ENCODE data around the gene COPE. TPM values are rescaled to one million over a fixed set of nuclear protein-coding genes. Genes with fewer than 3 reads are reported as not detected.

The COPE gene
- total RNA-seq, 4 donors from 2014 or later: 97.3 to 164 (median 144) TPM

DNA sequence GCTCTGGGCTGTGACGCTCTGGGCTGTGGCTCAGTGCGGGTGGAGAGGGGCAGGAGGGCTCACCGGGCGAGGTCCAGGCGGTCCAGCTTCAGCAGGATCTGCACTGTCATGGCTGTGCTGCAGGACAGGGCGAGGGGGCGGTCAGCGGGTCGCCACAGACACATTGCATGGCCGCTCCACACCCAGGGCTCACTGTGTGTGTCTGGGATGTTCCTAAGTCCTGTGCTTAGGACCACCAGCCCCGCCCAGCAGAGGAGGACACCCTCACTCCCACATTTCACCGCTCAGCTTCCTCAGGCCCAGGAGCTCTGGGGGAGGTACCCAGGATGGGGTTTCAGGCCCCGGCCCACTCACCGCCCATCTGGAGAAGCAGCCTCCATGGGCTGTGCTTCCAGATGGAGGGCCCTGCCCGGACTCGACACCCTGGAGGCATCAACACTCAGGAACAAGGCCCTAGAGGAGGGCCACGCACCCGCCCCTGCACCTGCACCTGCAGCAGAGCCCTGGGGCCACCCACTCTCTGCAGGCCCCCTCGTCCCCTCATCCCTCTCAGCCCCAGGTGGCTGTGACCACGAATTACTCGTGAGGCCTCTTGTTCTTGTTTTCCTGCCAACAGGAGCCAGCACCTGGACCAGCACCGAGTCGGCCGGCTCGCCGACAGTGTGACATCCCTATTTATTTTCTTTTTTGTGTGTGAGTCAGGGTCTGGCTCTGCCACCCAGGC, 13.5 kb downstream of the COPE start:
- TF ChIP-seq, protein P1, sequence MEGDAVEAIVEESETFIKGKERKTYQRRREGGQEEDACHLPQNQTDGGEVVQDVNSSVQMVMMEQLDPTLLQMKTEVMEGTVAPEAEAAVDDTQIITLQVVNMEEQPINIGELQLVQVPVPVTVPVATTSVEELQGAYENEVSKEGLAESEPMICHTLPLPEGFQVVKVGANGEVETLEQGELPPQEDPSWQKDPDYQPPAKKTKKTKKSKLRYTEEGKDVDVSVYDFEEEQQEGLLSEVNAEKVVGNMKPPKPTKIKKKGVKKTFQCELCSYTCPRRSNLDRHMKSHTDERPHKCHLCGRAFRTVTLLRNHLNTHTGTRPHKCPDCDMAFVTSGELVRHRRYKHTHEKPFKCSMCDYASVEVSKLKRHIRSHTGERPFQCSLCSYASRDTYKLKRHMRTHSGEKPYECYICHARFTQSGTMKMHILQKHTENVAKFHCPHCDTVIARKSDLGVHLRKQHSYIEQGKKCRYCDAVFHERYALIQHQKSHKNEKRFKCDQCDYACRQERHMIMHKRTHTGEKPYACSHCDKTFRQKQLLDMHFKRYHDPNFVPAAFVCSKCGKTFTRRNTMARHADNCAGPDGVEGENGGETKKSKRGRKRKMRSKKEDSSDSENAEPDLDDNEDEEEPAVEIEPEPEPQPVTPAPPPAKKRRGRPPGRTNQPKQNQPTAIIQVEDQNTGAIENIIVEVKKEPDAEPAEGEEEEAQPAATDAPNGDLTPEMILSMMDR (IDR thresholded peaks at IDR 0.05; ENCODE audit: low read depth): no peak

DNA sequence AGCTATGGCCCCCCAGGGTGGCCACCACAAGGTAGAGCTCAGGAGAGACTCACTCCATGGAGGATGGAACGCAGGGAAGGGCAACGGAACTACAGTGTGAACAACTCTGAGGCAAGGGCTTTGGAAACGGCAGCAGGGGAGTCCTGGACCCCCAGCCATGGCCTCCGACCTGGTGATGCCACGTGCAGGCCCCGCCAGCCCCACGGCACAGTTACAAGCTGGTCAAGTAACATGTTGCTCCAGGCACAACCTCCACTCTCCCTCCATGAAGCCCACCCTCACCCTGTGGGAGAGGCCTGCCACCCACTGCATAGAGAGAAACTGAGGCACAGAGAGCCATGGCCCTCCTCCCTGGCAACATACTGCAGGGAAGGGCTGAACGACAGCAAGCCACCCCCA, 14.1 kb downstream of the COPE start:
- TF ChIP-seq, protein P1 (IDR thresholded peaks at IDR 0.05; ENCODE audit: low read depth): no peak

DNA sequence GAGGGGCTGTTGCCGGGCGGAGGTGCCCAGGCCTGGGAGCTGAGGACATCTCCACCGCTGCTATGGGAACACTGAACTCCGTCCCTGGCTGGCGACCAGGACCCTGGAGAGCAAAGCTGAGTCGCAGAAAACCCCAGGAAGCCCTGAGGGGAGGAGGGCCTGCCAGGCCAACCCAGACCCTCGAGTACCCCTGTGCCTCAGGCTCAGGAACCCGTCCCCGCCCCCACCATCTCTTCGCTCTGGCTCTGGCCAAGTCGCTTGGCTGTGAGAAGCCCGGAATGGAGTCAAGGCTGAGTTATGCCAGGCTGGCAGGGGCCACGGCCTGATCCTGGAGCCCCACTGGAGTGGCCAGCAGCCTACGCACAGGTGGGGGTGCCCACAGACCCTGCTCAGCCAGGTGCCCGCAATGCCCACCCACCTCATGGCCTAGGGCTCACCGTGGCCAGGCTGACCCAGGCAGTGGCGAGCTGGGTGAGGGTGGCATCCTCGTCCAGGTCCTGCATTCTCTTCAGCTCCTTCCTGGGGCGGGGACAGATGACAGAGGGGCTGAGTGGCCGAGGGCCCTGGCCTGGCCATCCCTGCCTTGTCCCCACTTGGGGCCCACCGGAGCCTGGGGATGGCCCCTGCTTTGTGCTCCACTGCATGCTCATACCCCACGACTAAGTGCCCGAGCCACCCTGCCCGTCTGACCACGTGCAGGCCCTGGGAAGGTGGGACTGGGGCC, 14.7 kb downstream of the COPE start:
- TF ChIP-seq, protein P1 (IDR thresholded peaks at IDR 0.05; ENCODE audit: low read depth): no peak

DNA sequence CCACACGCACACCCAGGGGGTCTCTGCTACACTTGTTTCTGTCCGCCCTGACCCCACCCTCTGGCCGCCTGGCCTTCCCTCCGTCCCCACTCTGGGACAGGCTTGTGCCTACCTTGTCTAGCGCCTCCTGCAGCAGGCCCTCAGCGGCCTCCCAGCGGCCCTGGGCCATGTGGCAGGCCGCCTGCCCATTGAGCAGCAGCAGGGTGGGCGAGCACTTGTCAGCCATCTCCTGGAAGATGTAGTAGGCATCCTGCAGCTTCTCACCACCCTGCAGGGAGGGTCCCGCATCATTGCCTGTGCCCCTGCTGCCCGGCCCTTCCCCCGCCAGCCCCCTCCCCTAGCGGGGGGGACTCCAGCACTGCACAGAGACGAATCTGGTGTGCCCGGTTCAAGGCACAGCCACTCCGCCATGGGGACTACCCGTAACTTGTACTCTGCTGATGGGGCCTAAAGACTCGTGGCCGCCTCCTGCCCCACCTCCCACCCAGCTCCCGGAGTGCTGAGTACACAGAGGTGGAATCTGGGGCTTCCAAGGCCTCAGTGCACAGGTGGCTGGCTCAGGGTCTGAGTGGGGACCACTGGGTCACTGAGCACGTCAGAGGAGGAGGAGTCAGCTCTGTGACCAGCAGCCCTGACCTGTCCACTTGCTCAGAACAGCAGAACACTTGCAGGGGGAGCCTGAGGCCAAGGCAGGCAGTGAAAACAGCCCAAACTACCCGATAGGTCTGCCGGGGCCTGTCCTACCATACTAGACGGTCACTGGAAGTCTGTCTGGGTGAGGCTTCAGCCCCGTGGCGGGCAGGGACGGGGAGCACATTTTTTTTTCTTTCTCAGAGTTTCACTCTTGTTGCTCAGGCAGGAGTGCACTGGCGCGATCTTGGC, 15.8 kb downstream of the COPE start:
- TF ChIP-seq, protein P1 (IDR thresholded peaks at IDR 0.05; ENCODE audit: low read depth): no peak

DNA sequence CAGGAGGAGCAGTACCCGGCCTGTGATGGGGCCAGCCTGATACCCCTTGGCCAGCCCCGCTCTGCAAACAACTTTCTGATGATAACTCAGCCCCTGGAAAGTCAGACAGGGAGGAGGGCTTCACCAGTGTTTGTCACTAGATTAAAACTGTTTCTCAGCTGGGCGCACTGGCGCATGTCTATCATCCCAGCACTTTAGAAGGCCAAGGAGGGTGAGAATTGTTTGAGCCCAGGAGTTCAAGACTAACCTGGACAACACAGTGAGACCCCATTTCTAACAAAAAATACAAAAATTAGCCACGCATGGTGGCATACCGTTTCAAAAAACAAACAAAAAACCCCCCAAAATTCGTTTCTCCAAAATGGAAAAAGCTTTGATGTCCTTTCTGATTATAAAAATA, 17.7 kb downstream of the COPE start:
- TF ChIP-seq, protein P1 (IDR thresholded peaks at IDR 0.05; ENCODE audit: low read depth): no peak

DNA sequence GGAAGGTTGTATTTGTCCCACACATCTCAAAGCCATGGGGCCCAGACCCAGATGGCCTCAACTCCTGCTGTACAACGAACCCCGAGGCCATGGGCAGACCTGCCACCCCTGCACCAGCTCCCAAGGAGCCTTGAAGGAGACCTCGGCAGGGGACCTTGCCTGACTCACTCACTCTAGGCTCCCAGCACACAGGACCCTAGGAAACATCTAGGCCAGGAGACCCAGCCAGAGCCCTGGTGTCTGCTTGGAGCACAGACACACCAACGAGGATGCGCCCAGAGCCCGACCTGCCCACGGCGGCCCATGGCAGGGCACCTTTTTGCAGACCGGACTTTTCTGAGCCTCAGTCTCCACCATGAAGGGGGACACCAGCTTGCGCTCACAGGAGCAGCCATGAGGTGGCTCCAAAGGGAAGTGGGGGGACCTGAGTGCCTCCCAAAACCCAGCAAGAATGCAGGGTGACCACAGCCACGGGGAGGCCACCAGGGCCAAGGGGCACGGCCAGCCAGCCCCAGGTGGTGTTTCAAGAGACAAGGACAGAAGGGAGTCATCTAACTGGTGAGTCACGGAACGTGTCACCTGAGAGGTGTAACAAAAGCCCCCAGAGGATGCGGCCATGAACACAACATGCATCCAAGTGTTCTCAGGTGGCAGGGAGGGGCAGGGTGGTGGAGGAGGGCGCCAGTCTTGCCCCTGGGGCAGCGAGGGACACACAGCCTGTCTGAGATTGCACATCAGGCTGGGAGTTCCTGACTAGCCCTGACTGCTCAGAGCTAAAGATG, 18.3 kb downstream of the COPE start:
- TF ChIP-seq, protein P1 (IDR thresholded peaks at IDR 0.05; ENCODE audit: low read depth): no peak

Data from subcutaneous adipose tissue (tissue), 4 donors.